ENCODE data around the gene TNFSF10.

GRCh38 chr3:172475703-172476102 is 47.5 kb downstream of the TNFSF10 start:
- TF ChIP-seq POLR2AphosphoS5 (IDR thresholded peaks at IDR 0.05): no peak
- TF ChIP-seq EP300 (IDR thresholded peaks at IDR 0.05): no peak
- TF ChIP-seq POLR2A (IDR thresholded peaks at IDR 0.05): no peak
- no peak for TF ChIP-seq CTCF (IDR thresholded peaks at IDR 0.05)

Data from sigmoid colon (tissue), 4 donors.